A549 (cell line): ENCODE measurements around the gene SRSF10.
"Not testable (repeated sequence)": the region's sequence is repeated elsewhere in the genome, so short reads cannot be mapped to it uniquely, and the experiment has no call there.

Experiments
- MYC ChIP-seq: IDR thresholded peaks from 2 replicates; pipeline ENCODE4 v1.6.1; 2012; ENCODE audit warnings: mild to moderate bottlenecking, inconsistent platforms, low read length, improper control_type of control experiment, borderline replicate concordance
- SMC3 ChIP-seq: fragments of >200 bp; sonication (Bioruptor Twin); formaldehyde crosslinking; IDR thresholded peaks from 3 replicates; pipeline ENCODE4 v1.6.1; 2018; ENCODE audit warnings: inconsistent platforms

DNA sequence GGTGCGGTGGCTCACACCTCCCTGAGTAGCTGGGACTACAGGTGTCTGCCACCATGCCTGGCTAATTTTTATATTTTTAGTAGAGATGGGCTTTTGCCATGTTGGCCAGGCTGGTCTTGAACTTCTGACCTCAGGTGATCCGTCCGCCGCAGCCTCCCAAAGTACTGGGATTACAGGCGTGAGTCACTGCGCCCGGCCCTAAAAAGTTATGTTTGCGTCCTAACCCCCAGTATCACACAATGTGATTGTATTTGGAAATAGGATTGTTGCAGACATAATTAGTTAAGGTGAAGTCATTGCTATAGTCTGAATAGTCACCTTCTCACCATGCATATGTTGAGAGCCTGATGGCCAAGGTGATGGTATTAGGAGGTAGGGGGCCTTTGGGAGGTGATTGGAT, 32.8 kb upstream of the SRSF10 start:
- not testable (repeated sequence) for TF ChIP-seq SMC3, MYC
